ENCODE measurements around the gene PPIG. TPM values are rescaled to one million over a fixed set of nuclear protein-coding genes. Genes with fewer than 3 reads are reported as not detected.

The PPIG gene
- total RNA-seq, 4 donors from 2014 or later = 26.1 to 53.8 (median 37.1) TPM

- Histone ChIP-seq H3K27ac (no peak overlapping the region), H3K4me3 (no peak overlapping the region), H3K27me3 (no peaks in the 10 kb centered on the region), H3K9me3 (no peaks in the 10 kb centered on the region), H3K4me1 (no peaks in the 10 kb centered on the region), H3K36me3 (peaks cover 0 to 30% (median 2%) of the 10 kb centered on the region in 3 donors)
- WGBS, 2 donors = 85 to 89% methylated on average over 2 of the region's 2 CpGs
- DNase-seq (ENCODE audit: low spot score in 2 of 2) = no peak
- TF ChIP-seq POLR2A (IDR thresholded peaks at IDR 0.05) (no peak), EP300 (IDR thresholded peaks at IDR 0.05) (no peak), CTCF (IDR thresholded peaks at IDR 0.05) (no peak)
Observed at GRCh38 chr2:169640104-169640503, 56.0 kb downstream of the PPIG start.

- no peak for DNase-seq (ENCODE audit: low spot score in 2 of 2)
Observed at GRCh38 chr2:169641464-169641863, 57.3 kb downstream of the PPIG start.

GRCh38 chr2:169644173-169644572 lies 60.0 kb downstream of the PPIG start:
- H3K4me1 ChIP-seq = no peaks in the 10 kb centered on the region
- H3K9me3 ChIP-seq = no peaks in the 10 kb centered on the region
- no peak for DNase-seq (ENCODE audit: low spot score in 2 of 2)
- TF ChIP-seq POLR2A (IDR thresholded peaks at IDR 0.05) (no peak), EP300 (IDR thresholded peaks at IDR 0.05) (no peak), CTCF (IDR thresholded peaks at IDR 0.05) (no peak)
- no peak overlapping the region for H3K4me3 ChIP-seq
- 54 to 61% methylated on average over 3 of the region's 3 CpGs for WGBS, 2 donors
- H3K27me3 ChIP-seq = no peaks in the 10 kb centered on the region
- no peaks in the 10 kb centered on the region for H3K36me3 ChIP-seq
- H3K27ac ChIP-seq = no peak overlapping the region

More at GRCh38 chr2:169641464-169641863, 57.3 kb downstream of the PPIG start:
- Histone ChIP-seq H3K36me3 (peaks cover 0 to 16% (median 0%) of the 10 kb centered on the region in 3 donors), H3K4me3 (no peak overlapping the region), H3K9me3 (no peaks in the 10 kb centered on the region), H3K4me1 (no peaks in the 10 kb centered on the region), H3K27ac (no peak overlapping the region), H3K27me3 (no peaks in the 10 kb centered on the region)
- TF ChIP-seq EP300 (IDR thresholded peaks at IDR 0.05) (no peak), CTCF (IDR thresholded peaks at IDR 0.05) (no peak), POLR2A (IDR thresholded peaks at IDR 0.05) (no peak)
- 93 to 96% methylated on average over 2 of the region's 2 CpGs for WGBS, 2 donors

- TF ChIP-seq CTCF (IDR thresholded peaks at IDR 0.05) (no peak), EP300 (IDR thresholded peaks at IDR 0.05) (no peak), POLR2A (IDR thresholded peaks at IDR 0.05) (no peak)
- H3K4me3 ChIP-seq = no peak overlapping the region
- H3K27me3 ChIP-seq = no peaks in the 10 kb centered on the region
- DNase-seq (ENCODE audit: low spot score in 2 of 2) = no peak
- H3K4me1 ChIP-seq = no peaks in the 10 kb centered on the region
- H3K27ac ChIP-seq = no peak overlapping the region
- H3K9me3 ChIP-seq = no peaks in the 10 kb centered on the region
- 86 to 90% methylated on average over 2 of the region's 2 CpGs for WGBS, 2 donors
- no peaks in the 10 kb centered on the region for H3K36me3 ChIP-seq
Observed at GRCh38 chr2:169647496-169647895, 63.3 kb downstream of the PPIG start.

GRCh38 chr2:169649278-169649677 lies 65.1 kb downstream of the PPIG start:
- 66 to 72% methylated on average over 1 of the region's 1 CpG for WGBS, 2 donors
- Histone ChIP-seq H3K36me3 (no peaks in the 10 kb centered on the region), H3K4me3 (no peak overlapping the region), H3K27ac (no peak overlapping the region), H3K4me1 (no peaks in the 10 kb centered on the region), H3K9me3 (no peaks in the 10 kb centered on the region), H3K27me3 (no peaks in the 10 kb centered on the region)
- TF ChIP-seq CTCF (IDR thresholded peaks at IDR 0.05) = no peak
- no peak for TF ChIP-seq EP300 (IDR thresholded peaks at IDR 0.05)
- TF ChIP-seq POLR2A (IDR thresholded peaks at IDR 0.05) = no peak
- DNase-seq (ENCODE audit: low spot score in 2 of 2) = no peak

All from tibial nerve (tissue), 4 donors.